C1 segment of cervical spinal cord (tissue), 14 donors: ENCODE data around the gene CLEC18A.
"Not testable (repeated sequence)": the region's sequence is repeated elsewhere in the genome, so short reads cannot be mapped to it uniquely, and the experiment has no call there.

Experiments
- DNase-seq, 14 donors: peaks; one replicate each; lab custom pipeline; 2025; lab: John Stamatoyannopoulos, UW

The CLEC18A gene

DNA sequence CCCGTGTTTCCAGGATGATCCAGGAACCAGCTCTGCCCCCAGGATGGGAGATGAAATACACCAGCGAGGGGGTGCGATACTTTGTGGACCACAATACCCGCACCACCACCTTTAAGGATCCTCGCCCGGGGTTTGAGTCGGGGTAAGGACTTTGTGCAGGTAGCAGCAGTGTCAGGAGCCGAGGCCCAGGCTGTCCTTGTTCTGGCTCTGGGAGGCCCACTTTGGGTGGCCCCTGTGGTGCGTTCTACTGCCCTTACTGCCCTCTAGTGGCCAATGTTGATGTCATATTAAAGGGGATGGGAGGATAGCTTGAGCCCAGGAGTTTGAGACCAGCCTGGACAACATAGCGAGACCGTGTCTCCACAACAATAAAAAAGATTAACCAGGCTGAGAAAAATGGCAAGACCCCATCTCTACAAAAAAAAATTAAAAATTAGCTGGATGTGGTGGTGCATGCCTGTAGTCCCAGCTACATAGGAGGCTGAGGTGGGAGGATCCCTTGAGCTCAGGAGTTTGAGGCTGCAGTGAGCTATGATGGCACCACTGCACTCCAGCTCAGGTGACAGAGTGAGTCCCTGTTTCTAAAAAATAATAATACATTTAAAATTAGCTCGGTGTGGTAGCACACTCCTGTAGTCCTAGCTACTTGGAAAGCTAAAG, 20.9 kb upstream of the CLEC18A start:
- DNase-seq = peak in 6 of 14 donors; percentile 11 to 45 (median 25)

DNA sequence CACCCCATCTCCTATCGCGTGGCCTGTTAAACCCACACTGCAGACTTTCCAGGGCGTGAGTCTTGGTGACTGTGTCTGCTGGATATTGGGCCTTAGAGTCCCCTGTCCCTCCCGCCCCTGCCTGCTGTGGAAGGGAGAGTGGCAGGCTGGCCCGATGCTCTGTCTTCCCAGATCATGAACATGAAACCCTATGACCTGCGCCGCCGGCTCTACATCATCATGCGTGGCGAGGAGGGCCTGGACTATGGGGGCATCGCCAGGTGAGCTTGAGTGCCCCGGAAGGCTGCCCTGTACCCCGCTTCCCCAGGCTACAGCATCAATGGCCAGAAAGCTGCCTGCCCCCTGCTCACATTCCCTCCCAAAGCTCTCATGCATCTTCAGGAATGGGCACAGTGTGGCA, 19.5 kb upstream of the CLEC18A start:
- DNase-seq = no peak

DNA sequence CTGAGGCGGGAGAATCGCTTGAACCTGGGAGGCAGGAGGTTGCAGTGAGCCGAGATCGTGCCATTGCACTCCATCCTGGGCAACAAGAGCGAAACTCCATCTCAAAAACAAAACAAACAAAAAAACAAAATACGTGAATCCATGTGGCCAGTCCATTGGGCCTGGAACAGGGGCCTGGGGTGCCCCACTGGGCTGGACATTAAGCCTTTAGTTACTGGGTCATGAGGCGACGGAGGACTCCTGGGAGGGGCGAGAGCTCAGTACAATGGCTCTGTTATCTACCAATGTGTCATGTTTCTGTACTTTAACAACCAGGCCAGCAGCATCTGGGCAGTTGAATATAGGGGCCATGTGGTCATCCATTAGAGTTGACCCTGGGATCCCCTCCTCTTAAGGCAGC, 18.9 kb upstream of the CLEC18A start:
- DNase-seq = peak in 7 of 14 donors; percentile 17 to 67 (median 32)

- DNase-seq = no peak
Measured at GRCh38 chr16:69932691-69933392, 18.3 kb upstream of the CLEC18A start.

DNA sequence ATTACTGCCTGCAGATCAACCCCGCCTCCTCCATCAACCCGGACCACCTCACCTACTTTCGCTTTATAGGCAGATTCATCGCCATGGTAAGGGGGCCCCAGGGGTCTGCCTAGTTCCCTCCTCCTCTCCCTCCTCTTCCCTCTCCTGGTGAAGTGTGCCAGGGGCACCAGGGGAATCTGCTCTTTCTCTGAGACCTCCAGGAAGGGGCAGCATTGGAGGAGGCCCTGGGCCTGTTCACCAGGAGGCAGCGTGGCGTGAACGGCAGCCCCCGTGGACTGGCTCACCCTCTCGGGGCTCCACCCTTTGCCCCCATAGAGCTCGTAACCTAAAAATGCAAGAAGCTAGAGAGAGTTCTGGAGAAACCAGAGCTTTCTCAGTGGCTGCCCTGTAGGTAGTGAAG, 17.1 kb upstream of the CLEC18A start:
- DNase-seq = no peak

DNA sequence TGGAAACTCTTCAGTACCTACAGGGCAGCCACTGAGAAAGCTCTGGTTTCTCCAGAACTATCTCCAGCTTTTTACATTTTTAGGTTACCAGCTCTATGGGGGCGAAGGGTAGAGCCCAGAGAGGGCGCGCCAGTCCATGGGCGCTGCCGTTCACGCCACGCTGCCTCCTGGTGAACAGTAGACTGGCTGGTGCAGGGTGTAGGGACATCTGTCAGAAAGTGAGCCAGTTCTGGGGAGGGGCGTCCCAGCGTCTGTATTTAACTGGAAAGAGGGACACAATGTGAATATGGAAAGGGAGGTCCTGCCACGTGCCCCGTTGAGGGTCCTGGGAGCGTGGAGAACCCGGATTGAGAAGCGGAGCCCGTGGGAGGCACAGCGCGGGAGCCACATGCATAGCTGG, 16.4 kb upstream of the CLEC18A start:
- no peak for DNase-seq

GRCh38 chr16:69935278-69935711, 15.8 kb upstream of the CLEC18A start:
- DNase-seq = no peak

- DNase-seq = no peak
Measured at GRCh38 chr16:69935740-69936139, 15.4 kb upstream of the CLEC18A start.

DNA sequence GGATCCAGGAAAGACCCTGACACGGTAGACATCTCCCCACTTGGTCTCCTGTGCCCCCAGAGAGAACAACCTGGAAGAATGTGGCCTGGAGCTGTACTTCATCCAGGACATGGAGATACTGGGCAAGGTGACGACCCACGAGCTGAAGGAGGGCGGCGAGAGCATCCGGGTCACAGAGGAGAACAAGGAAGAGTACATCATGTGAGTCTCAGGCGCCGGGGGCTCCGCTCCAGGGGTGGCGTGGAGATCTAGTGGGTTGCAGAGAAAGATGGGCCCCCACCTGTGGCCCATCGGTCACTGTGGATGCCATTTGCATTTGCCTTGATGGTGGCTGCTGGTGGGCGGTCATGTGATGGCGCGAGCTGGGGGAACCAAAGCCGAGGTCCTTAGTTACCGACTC, 14.9 kb upstream of the CLEC18A start:
- DNase-seq = no peak

DNA sequence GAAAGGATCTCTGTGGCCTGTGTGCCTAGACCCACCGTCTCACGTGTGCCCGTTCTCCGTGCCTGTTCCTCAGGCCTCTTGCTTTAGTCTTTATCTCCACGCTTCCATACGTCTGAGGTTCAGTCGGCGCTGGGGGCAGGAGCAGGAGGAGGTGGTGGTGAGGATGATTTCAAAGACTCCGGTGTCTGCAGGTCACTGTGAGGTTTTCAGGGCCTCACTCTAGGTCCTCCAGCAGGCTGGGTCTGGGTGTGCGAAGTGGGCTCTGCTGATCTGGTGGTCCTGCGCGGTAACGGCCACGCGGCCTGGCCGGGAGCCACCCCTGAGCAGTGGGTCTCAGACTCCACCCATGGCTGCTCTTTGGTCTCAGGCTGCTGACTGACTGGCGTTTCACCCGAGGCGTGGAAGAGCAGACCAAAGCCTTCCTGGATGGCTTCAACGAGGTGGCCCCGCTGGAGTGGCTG, 14.4 kb upstream of the CLEC18A start:
- no peak for DNase-seq

DNA sequence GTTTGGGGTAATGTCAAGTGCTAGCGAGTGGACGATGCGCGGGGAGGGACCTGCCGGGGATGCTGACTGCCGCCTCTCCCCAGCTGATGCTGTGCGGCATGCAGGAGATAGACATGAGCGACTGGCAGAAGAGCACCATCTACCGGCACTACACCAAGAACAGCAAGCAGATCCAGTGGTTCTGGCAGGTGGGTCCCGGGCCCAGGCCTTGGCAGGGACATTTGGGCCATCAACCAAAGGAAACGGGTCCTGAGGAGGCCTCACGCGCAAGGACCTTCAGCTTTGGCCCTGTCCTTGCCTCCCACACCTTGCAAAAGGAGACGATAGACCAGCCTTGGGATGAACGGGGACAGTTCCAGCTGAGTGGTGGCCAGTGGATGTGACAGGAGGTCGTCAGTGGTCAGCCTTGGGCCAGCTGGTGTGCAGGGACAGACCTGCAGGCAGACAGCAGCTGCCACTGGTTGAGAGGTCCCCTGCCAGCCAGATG, 13.6 kb upstream of the CLEC18A start:
- peak in 4 of 14 donors; percentile 10 to 49 (median 34) for DNase-seq

DNA sequence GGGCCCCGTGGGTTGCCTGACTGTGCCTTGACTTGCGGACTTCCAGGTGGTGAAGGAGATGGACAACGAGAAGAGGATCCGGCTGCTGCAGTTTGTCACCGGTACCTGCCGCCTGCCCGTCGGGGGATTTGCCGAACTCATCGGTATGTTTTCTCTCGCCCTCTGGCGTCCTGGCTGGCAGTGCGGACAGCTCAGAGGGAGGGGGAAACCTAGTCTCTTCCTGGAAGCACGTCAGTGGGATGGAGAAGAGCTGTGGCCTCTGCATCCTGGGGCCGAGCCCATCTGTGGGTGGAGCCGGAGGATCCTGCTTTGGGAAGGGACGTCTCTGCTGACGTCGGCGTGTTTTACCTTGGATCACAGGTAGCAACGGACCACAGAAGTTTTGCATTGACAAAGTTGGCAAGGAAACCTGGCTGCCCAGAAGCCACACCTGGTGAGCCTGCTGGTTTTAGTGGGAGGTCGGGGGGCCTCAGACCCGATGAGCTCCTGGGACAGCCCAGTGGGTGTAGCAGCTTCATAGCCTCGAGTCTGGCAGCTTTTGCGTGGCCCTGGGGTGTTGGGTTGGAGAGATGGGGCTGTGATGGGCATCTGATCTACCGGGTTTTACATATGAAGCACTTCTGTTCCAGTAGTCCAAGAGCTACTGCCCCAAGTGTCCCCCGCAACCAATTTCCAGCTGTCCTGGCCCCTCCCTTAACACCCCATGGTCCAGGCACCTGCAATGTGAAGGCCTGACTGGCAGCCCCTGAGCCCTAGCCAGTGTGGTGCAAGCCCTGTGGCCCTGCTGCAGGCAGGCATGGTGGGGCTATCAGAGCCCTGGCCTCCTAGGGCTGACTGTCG, 11.9 kb upstream of the CLEC18A start:
- DNase-seq = no peak

DNA sequence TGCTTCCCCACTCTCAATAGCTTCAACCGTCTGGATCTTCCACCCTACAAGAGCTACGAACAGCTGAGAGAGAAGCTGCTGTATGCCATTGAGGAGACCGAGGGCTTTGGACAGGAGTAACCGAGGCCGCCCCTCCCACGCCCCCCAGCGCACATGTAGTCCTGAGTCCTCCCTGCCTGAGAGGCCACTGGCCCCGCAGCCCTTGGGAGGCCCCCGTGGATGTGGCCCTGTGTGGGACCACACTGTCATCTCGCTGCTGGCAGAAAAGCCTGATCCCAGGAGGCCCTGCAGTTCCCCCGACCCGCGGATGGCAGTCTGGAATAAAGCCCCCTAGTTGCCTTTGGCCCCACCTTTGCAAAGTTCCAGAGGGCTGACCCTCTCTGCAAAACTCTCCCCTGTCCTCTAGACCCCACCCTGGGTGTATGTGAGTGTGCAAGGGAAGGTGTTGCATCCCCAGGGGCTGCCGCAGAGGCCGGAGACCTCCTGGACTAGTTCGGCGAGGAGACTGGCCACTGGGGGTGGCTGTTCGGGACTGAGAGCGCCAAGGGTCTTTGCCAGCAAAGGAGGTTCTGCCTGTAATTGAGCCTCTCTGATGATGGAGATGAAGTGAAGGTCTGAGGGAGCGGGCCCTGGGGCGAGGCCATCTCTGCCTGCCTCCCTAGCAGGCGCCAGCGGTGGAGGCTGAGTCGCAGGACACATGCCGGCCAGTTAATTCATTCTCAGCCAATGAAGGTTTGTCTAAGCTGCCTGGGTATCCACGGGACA, 11.1 kb upstream of the CLEC18A start:
- no peak for DNase-seq

DNA sequence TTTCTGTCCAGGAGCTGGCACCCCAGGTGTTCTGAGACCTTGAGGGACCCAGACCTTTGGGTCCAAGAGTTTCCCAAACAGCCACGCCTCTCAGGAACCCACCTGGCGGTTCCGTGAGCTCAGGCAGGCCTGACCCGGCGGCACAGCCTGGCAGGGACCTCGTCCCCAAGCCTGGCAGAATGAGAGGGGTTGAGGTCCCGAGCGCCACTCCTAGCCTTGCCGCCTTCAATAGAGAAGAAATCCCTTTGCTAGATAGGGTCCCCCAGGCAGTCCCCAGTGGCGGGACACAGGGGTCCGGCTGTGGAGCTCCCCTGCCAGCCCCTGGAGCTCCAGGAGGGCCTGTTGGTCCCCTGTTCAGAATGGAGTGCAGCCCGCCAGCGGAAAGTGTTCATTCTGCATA, 10.5 kb upstream of the CLEC18A start:
- DNase-seq = no peak

DNA sequence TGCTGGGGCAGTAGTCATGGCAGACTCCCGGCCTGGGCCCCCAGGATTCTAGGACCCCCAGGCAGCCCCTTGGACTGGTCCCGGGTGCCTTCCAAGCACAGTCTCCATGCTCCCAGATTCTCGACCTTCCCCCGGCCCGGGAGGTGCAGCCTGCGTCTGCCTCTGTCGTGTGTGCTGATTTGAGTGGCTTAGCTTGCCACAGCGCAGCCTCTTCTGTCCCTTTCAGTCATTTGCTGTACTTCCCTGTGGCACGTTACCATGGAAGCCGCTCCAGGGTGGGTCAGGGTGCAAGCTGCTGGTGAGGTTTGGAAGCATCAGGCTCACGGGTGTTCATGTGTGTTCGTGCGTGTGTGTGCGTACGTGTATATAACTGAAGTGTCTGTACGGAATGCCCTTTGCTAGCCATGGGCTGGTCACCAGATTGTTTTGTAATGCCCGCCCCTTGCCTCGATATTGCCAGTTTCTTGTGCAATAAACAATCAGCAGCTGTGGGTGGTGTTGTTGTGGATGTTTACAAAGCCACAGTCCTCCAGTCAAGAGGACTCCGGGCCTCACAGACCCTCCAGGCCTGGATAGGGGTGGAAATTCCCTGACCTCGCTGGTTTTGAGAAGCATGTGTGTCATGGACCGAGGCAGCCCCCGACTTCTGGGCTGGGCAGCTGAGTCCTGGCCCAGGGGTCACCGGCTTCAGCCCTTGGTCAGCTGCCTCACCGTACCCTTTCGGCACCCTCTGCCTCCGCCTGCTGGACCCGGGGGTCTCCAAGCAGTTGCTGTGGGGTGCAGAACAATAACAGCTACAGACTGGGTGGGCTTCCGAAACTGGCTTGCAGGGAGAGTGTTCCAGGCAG, 9.7 kb upstream of the CLEC18A start:
- no peak for DNase-seq

DNA sequence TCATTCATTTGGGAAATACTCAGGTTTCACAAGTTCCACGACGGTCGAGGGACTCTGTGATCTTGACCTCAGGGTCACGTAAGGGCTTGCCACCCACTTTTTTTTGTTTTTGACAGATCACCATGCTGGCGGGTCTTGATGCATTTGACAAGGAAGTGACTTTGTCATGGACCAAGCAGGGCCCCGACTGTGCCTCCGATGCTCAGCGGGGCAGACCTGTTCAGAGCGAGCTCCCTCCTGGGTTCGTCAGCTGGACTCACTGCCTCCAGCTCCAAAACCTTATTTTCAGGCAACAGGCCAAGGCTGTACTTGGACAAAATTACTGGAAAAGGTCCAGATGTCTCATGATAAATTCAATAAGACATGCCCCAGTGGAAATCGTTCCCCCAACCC, 9.0 kb upstream of the CLEC18A start:
- DNase-seq = no peak

DNA sequence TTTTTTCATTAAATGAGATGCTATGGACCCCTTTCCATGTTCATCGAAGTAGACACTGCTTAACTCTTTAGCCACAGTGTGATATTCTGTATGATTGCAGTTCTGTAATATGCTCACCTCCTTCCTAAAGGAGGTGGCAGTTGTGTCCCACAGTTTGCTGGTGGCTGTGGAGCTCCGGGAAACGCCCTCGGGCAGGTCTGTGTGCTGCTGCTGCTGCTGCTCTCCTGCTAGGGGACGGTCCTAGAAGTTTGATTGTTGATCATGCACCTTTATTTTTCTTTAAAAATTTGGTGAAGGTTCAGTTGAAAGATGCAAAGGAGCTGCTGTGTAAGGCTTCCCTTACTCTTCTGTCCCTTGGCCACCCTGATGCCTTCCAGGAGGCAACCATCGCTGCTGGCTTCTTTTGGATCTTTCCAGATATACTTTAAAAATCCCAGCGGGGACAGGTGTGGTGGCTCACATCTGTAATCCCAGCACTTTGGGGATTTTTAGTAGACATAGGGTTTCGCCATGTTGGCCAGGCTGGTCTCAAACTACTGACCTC, 8.4 kb upstream of the CLEC18A start:
- DNase-seq = no peak

GRCh38 chr16:69943241-69944036, 7.7 kb upstream of the CLEC18A start:
- DNase-seq = not testable (repeated sequence)

GRCh38 chr16:69950411-69950810, 723 bp upstream of the CLEC18A start:
- DNase-seq = not testable (repeated sequence)
